GM10248 (cell line): ENCODE measurements around the gene PRDM16.

Experiments
- CTCF ChIA-PET: fragments of 300-600 bp; sonication (Branson Sonifier 250); formaldehyde crosslinking; extraction: SDS; loops from one replicate; lab custom pipeline; 2021; ENCODE audit warnings: antibody characterized with exemption; lab: Yijun Ruan, JAX
- POLR2A ChIA-PET: fragments of 350-650 bp; sonication (Branson Sonifier 250); formaldehyde crosslinking; extraction: SDS; loops from one replicate; lab custom pipeline; 2020; ENCODE audit warnings: antibody characterized with exemption; lab: Yijun Ruan, JAX
- DNase-seq: peaks from one replicate; pipeline ENCODE4 v3.0.0; 2012; ENCODE audit errors: extremely low spot score
- CTCF ChIP-seq: IDR thresholded peaks from 2 replicates; pipeline ENCODE4 v1.5.1; 2012; ENCODE audit warnings: mild to moderate bottlenecking, low read depth; ENCODE audit errors: extremely low read depth, missing control alignments, control extremely low read depth

The PRDM16 gene

GRCh38 chr1:3257788-3258187 lies 188.8 kb downstream of the PRDM16 start:
- POLR2A ChIA-PET = no interaction called here
- DNase-seq = no peak
- no peak for TF ChIP-seq CTCF
- CTCF ChIA-PET = no interaction called here

- TF ChIP-seq CTCF = no peak
- ChIA-PET POLR2A (no interaction called here), CTCF (no interaction called here)
- DNase-seq = no peak
Measured at GRCh38 chr1:3258386-3259003, 189.5 kb downstream of the PRDM16 start.

GRCh38 chr1:3259020-3259419 lies 190.0 kb downstream of the PRDM16 start:
- no peak for DNase-seq
- no peak for TF ChIP-seq CTCF
- ChIA-PET CTCF (no interaction called here), POLR2A (no interaction called here)

- ChIA-PET POLR2A (no interaction called here), CTCF (no interaction called here)
- no peak for DNase-seq
- TF ChIP-seq CTCF = no peak
Measured at GRCh38 chr1:3261007-3261968, 192.3 kb downstream of the PRDM16 start.

- TF ChIP-seq CTCF = no peak
- ChIA-PET CTCF (no interaction called here), POLR2A (no interaction called here)
- no peak for DNase-seq
Measured at GRCh38 chr1:3261969-3262579, 193.1 kb downstream of the PRDM16 start.

- DNase-seq = no peak
- TF ChIP-seq CTCF = no peak
- ChIA-PET CTCF (no interaction called here), POLR2A (no interaction called here)
Measured at GRCh38 chr1:3262681-3263286, 193.8 kb downstream of the PRDM16 start.
